Esophagus muscularis mucosa (tissue), 4 donors: ENCODE data around the gene MMADHC. TPM values are rescaled to one million over a fixed set of nuclear protein-coding genes. Genes with fewer than 3 reads are reported as not detected.

Experiments used
- DNase-seq: peaks from one replicate; pipeline ENCODE4 v3.0.0-alpha.2; 2017; ENCODE audit errors: extremely low spot score
- H3K27ac ChIP-seq, 4 donors: fragments of 200-600 bp; sonication (generic); replicated peaks in 1 of 4; 1 replicate in 3 of 4; 2 replicates in 1 of 4; pipeline ENCODE4 v1.5.1; 2016 to 2019; ENCODE audit warnings: mild to moderate bottlenecking in 1 of 4
- H3K27me3 ChIP-seq, 4 donors: fragments of 200-600 bp; sonication (generic); one replicate each; pipeline versions ENCODE4 v1.5.1 to v1.6.0; 2016 to 2019
- H3K36me3 ChIP-seq, 4 donors: fragments of 200-600 bp; sonication (generic); one replicate each; pipeline ENCODE4 v1.5.1; 2016 to 2019
- H3K4me1 ChIP-seq, 4 donors: fragments of 200-600 bp; sonication (generic); one replicate each; pipeline ENCODE4 v1.5.1; 2016 to 2019
- H3K4me3 ChIP-seq, 4 donors: fragments of 200-600 bp; sonication (generic); 1 replicate in 2 of 4; 2 replicates in 2 of 4; pipeline ENCODE4 v1.5.1; 2016 to 2019; ENCODE audit warnings: mild to moderate bottlenecking in 4 of 4, moderate library complexity in 1 of 4
- H3K9me3 ChIP-seq, 4 donors: fragments of 200-600 bp; sonication (generic); 1 replicate in 3 of 4; 2 replicates in 1 of 4; pipeline ENCODE4 v1.5.1; 2016 to 2019
- EP300 ChIP-seq: sonication (generic); formaldehyde crosslinking; IDR thresholded peaks from one replicate; pipeline ENCODE4 v1.6.1; 2017; ENCODE audit warnings: antibody characterized with exemption
- POLR2A ChIP-seq: fragments of 450-650 bp; IDR thresholded peaks from one replicate; pipeline ENCODE4 v1.6.1; 2017; ENCODE audit warnings: antibody characterized with exemption, moderate library complexity, mild to moderate bottlenecking, low read depth
- POLR2AphosphoS5 ChIP-seq, 2 donors: sonication (generic); formaldehyde crosslinking; IDR thresholded peaks; one replicate each; pipeline ENCODE4 v1.6.1; 2017; ENCODE audit warnings: antibody characterized with exemption in 2 of 2
- WGBS: methylation state at CpG from one replicate; pipeline ENCODE4 v1.1.5; 2018; 5-methylcytosine and 5-hydroxymethylcytosine counted together
- intact Hi-C: fragments of 100-400 bp; cut with DNase I; formaldehyde crosslinking; loops from one replicate; pipeline ENCODE4 v1.15.1; 2023
- total RNA-seq, 4 donors: library from RNA; depleted of rRNA; stranded (reverse); fragments of >200 nt; gene quantifications; one replicate each; pipeline versions ENCODE4 v1.1.0 to v1.2.1, GENCODE V29; 2016
- TF ChIP-seq, protein P1 (sequence below), 3 experiments: fragments of 200-600 bp in 2 of 3; fragments of 450-650 bp in 1 of 3; sonication (generic) in 2 of 3; IDR thresholded peaks; one replicate each; pipeline ENCODE4 v1.5.1; 2017 to 2019; ENCODE audit warnings: antibody characterized with exemption in 3 of 3, mild to moderate bottlenecking in 2 of 3, moderate library complexity in 1 of 3

Gene MMADHC
- total RNA-seq, 4 donors from 2014 or later: 96.5 to 184 (median 133) TPM

- Histone ChIP-seq H3K9me3 (no peaks in the 10 kb centered on the region), H3K27ac (no peak overlapping the region), H3K27me3 (no peaks in the 10 kb centered on the region), H3K4me3 (no peak overlapping the region), H3K4me1 (peaks cover 5 to 11% (median 9%) of the 10 kb centered on the region in 4 donors), H3K36me3 (no peaks in the 10 kb centered on the region)
- 87% methylated on average over 1 of the region's 1 CpG for WGBS
- TF ChIP-seq, protein P1, sequence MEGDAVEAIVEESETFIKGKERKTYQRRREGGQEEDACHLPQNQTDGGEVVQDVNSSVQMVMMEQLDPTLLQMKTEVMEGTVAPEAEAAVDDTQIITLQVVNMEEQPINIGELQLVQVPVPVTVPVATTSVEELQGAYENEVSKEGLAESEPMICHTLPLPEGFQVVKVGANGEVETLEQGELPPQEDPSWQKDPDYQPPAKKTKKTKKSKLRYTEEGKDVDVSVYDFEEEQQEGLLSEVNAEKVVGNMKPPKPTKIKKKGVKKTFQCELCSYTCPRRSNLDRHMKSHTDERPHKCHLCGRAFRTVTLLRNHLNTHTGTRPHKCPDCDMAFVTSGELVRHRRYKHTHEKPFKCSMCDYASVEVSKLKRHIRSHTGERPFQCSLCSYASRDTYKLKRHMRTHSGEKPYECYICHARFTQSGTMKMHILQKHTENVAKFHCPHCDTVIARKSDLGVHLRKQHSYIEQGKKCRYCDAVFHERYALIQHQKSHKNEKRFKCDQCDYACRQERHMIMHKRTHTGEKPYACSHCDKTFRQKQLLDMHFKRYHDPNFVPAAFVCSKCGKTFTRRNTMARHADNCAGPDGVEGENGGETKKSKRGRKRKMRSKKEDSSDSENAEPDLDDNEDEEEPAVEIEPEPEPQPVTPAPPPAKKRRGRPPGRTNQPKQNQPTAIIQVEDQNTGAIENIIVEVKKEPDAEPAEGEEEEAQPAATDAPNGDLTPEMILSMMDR (IDR thresholded peaks at IDR 0.05): peak in 1 of 3 experiments; percentile 13
- TF ChIP-seq POLR2AphosphoS5 (IDR thresholded peaks at IDR 0.05): no peak
- no peak for DNase-seq
- intact Hi-C loops: loop anchor here (5.0 kb wide), 2 partner anchors 892 to 1457 kb away; partner anchors contain the start of gene RND3
Observed at GRCh38 chr2:149595056-149595963, 7.7 kb upstream of the MMADHC start.

GRCh38 chr2:149594411-149594810, 6.8 kb upstream of the MMADHC start:
- no peaks in the 10 kb centered on the region for H3K36me3 ChIP-seq
- 95% methylated on average over 2 of the region's 2 CpGs for WGBS
- no peak overlapping the region for H3K4me3 ChIP-seq
- peaks cover 5 to 11% (median 9%) of the 10 kb centered on the region in 4 donors for H3K4me1 ChIP-seq
- intact Hi-C loops: loop anchor here (5.0 kb wide), 1 partner anchor 1018 kb away; no protein-coding TSS in a partner anchor
- no peak for TF ChIP-seq EP300
- TF ChIP-seq, protein P1 (IDR thresholded peaks at IDR 0.05): no peak
- TF ChIP-seq POLR2AphosphoS5 (IDR thresholded peaks at IDR 0.05): no peak
- TF ChIP-seq POLR2A: no peak
- no peak for DNase-seq
- no peaks in the 10 kb centered on the region for H3K9me3 ChIP-seq
- no peaks in the 10 kb centered on the region for H3K27me3 ChIP-seq
- H3K27ac ChIP-seq: no peak overlapping the region

DNA sequence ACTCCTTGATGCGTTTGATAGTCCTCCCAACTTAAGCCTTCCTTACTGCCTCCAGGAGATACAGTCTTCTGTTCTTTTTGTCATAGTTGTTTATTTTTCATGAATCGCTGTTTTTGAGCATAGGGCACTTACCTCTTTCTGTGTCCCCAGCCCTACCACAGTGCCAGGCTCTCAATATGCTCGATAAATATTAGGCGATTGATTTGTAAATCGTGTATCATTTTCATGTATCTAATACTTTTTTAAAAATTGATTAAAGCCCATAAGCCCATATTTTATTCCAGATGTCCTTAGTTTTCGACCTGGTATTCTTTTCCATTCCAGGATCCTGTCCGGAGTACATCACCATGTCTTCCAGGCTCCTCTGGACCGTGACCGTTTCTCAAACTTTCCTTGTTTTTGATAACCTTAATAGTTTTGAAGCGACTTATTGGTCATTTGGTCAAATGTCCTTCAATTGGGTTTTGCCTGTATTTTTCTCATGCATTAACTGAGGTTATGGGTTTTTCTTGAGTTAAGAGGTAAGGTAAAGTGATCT, 444 bp upstream of the MMADHC start:
- Histone ChIP-seq H3K4me3 (peak overlapping the region; percentile 71 to 86 (median 76)), H3K9me3 (no peaks in the 10 kb centered on the region), H3K27me3 (no peaks in the 10 kb centered on the region), H3K4me1 (peaks cover 14 to 41% (median 36%) of the 10 kb centered on the region in 4 donors), H3K27ac (peak overlapping the region; percentile 91 to 96 (median 94)), H3K36me3 (peaks cover 0 to 10% (median 0%) of the 10 kb centered on the region in 4 donors)
- TF ChIP-seq EP300 (peak; percentile 9), POLR2AphosphoS5 (IDR thresholded peaks at IDR 0.05) (no peak)
- no peak for DNase-seq
- intact Hi-C loops: no loop called here
- 58% methylated on average over 10 of the region's 10 CpGs for WGBS

- intact Hi-C loops: no loop called here
- no peaks in the 10 kb centered on the region for H3K9me3 ChIP-seq
- peaks cover 0 to 17% (median 5%) of the 10 kb centered on the region in 4 donors for H3K36me3 ChIP-seq
- no peak for DNase-seq
- H3K4me1 ChIP-seq: peaks cover 14 to 51% (median 41%) of the 10 kb centered on the region in 4 donors
- peak overlapping the region; percentile 91 to 96 (median 94) for H3K27ac ChIP-seq
- H3K4me3 ChIP-seq: peak overlapping the region; percentile 71 to 86 (median 76)
- no peaks in the 10 kb centered on the region for H3K27me3 ChIP-seq
- no peak for TF ChIP-seq POLR2A
- no peak for TF ChIP-seq POLR2AphosphoS5 (IDR thresholded peaks at IDR 0.05)
- TF ChIP-seq, protein P1 (IDR thresholded peaks at IDR 0.05): no peak
- TF ChIP-seq EP300: no peak
- under 1% methylated on average over 6 of the region's 7 CpGs for WGBS
Observed at GRCh38 chr2:149586898-149587219, 716 bp downstream of the MMADHC start.

DNA sequence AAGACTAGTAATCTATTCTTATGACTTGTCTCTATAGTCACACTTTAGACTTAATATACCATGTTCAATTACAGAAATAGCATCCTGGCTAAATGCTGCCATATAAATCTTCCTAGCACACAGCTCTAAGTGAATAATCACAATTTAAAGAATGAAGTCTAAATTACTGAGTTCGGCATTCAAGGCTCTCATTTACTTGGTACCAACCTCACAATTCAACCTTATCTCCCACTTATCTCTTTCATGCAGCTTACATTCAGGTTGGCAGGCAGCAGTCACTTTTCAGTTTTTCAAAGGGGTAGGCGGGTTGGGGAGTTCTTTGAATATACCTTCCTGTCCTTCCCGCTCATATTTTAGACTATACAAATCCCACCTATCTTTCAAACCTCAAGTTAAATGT, 1.5 kb downstream of the MMADHC start:
- WGBS: 89% methylated on average over 3 of the region's 3 CpGs
- H3K27ac ChIP-seq: no peak overlapping the region
- H3K36me3 ChIP-seq: peaks cover 0 to 25% (median 13%) of the 10 kb centered on the region in 4 donors
- H3K27me3 ChIP-seq: no peaks in the 10 kb centered on the region
- H3K4me3 ChIP-seq: peak overlapping the region; percentile 71 to 86 (median 76)
- TF ChIP-seq POLR2AphosphoS5 (IDR thresholded peaks at IDR 0.05) (no peak), POLR2A (no peak), EP300 (no peak)
- TF ChIP-seq, protein P1 (IDR thresholded peaks at IDR 0.05): no peak
- DNase-seq: no peak
- intact Hi-C loops: no loop called here
- peaks cover 14 to 51% (median 41%) of the 10 kb centered on the region in 4 donors for H3K4me1 ChIP-seq
- H3K9me3 ChIP-seq: no peaks in the 10 kb centered on the region
